ENCODE results near the gene FYN.
A peak's percentile ranks its signal among the peaks of the same experiment; 100 is the strongest.
"Not testable (repeated sequence)": the region's sequence is repeated elsewhere in the genome, so short reads cannot be mapped to it uniquely, and the experiment has no call there.

FYN gene

GRCh38 chr6:111661541-111662061 is 211.7 kb downstream of the FYN start:
- no peak for DNase-seq (ENCODE audit: low read depth in 2 of 2)

DNA sequence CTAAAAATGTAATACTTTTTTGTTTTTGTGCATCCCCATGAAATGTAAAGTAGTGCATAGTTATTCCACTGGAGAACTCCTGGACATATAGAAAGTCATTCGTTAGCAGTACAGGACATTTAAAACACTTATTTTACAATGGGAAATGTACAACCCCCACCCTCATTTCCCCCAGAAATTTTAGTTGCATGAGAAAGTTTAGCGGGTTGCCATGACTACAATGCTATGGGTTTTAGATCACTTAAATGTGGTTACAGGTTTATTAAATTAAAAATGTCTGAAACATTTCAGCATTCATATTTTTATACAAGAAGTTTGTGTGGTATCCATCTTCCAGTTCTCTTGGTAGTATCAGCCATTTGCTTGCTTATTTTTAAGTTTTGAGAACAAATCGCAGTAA is 212.7 kb downstream of the FYN start:
- no peak for DNase-seq (ENCODE audit: low read depth in 2 of 2)

- DNase-seq (ENCODE audit: low read depth in 2 of 2), result no peak
Measured at GRCh38 chr6:111658462-111659154, 214.6 kb downstream of the FYN start.

DNA sequence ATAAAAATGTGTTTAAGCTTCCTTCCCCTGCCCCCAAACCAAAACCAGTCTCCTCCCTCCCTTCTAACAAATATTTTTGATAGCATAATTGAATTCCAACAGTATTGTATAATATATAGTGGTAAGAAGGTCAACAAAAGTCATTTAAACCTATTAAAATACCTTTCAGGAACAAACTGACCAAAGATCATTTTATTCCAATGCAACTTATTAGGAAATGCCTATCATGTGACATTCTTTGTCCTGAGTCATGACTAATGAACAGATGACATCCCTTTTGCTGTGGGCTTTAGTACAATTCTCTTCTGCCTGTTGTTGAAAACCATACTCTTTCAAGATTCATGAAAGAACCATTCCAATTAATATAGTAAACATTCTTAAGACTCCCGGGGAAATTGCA is 216.1 kb downstream of the FYN start:
- DNase-seq (ENCODE audit: low read depth in 2 of 2), result no peak

DNA sequence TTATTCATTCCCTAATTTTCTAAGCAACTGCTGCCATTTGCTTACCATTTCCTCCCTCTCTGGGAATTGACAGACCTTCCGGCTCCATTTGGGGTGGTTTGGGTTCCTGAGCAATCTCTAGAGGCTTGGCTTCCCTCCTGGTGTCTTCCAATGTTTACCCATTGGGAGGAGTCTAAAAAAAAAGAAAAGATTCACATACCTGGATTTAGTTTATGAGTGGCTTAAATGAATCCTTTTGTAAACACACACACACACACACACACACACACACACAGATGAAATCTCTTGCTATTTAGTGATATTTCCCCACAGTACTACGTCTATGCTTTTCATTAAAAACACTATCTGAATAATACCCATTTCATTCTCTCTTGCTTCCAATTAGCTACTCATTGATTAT is 219.3 kb downstream of the FYN start:
- no peak for DNase-seq (ENCODE audit: low read depth in 2 of 2)

DNA sequence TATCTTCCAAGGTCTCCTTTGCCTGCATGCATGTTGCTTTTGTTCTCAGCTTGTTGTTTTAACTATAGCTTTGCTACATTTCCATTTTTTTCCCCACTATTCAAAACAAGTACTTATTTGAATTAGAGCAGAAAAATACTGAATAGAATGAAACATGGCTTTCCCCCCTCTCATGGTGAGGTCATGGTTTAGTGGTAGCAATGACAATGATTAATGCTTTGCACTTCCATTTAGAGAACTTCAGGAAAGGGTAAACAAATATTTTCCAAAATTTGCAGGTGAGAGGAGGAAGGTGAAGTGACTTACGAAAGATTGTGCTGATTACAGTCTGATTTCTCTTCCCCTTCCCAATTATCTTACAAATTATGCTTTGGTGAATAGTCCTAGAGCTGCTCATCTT is 219.8 kb downstream of the FYN start:
- DNase-seq (ENCODE audit: low read depth in 2 of 2), result no peak

GRCh38 chr6:111652156-111652555 is 221.1 kb downstream of the FYN start:
- no peak for DNase-seq (ENCODE audit: low read depth in 2 of 2)

- DNase-seq (ENCODE audit: low read depth in 2 of 2), result no peak
Measured at GRCh38 chr6:111651185-111652034, 221.8 kb downstream of the FYN start.

- DNase-seq (ENCODE audit: low read depth in 2 of 2), result no peak
Measured at GRCh38 chr6:111650049-111650448, 223.2 kb downstream of the FYN start.

GRCh38 chr6:111648100-111648499 is 225.2 kb downstream of the FYN start:
- DNase-seq (ENCODE audit: low read depth in 2 of 2), result no peak

DNA sequence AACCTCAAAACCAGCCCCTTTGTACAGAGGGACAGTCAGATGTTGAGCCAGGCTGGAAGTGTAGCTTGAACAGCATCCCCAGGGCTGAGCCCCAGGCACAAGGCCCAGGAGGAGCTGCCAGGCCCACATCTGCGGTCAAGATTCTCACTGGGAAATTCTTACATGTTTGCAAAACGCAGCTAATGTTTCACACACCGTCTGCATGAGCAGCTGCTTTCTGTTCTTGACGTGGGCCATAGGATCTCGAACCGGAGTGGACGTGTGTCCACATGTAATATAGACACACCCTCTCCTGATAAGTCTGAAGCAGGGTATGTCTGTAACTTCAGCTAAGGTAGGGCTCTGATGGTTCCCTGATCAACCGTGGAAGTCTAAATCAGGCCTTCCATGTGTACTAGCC is 226.3 kb downstream of the FYN start:
- DNase-seq (ENCODE audit: low read depth in 2 of 2), result no peak

DNA sequence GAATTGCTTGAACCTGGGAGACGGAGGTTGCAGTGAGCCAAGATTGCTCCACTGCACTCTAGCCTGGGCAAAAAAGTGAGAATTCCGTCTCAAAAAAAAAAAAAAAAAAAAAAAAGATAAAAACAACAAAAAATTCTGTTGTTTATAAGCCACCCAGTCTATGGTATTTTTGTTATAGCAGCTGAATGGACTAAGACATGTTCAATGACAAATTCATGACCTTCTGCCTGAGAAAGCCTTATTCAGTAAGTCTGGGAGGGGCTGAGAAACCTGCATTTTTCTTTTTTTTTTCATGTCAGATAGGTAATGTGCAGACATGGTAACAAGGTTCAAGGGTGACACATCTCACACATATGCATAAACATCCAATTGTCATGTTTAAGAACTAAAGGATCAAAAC is 227.2 kb downstream of the FYN start:
- no peak for DNase-seq (ENCODE audit: low read depth in 2 of 2)

DNA sequence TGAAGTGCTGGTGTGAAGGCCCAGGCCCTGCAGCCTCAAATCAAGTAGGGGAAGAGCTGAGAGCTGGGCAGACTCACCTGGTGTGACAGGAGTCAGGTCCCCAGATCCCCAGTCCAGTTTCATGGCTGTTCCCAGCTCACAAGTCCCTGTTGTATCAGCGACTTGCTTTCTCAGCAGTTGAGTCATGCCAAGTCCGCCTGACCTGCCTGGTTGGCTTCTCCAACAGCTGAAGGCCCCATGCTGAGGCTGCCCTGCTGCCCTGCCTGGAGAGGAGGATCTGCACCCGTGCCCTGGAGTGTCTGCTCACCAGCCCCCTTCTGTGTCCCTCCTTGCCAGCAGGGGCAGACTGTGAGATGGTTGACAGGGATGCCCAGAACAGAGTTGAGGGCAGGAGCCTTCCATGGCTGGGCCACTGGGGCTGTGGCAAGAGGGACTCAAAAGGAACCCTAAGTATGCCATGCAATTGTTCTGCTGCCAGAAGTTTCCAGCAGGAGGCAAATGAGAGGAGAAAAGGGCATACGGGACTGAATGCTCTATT is 228.3 kb downstream of the FYN start:
- no peak for DNase-seq (ENCODE audit: low read depth in 2 of 2)

DNA sequence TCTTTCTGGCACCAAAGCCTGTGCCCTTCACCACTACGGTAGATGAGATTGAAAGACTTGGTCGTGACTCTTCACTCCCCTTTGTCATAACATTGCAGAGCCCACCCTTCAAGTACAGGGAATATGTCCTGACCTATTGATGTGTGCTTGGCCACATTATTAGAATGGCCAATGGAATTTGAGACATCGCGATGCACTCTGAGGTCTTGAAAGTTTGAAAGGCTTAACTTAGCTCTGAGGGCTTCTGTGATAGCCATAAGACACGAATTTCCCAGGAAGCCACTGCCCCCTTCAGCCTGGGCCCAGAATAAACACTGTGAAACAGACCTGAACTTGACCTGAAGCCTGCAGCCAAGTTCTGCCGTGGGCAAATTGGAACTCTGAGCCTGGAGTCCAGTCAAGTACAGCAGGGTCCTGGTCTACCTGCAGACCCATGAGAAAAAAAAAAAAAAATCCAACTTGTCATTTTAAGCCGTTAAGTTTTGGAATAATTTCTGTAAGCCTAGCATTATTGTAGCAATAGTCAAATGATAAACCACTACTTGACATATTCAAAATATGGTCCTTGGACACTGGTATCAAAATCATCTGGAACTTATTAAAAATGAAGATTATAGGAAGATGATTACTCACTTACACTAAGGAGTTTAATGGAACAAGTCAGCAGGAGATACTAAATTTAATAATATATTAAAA is 230.6 kb downstream of the FYN start:
- DNase-seq (ENCODE audit: low read depth in 2 of 2), result peak in 1 of 2 donors; percentile 13

GRCh38 chr6:111639266-111639665 is 234.0 kb downstream of the FYN start:
- DNase-seq (ENCODE audit: low read depth in 2 of 2), result no peak

- not testable (repeated sequence) for DNase-seq (ENCODE audit: low read depth in 2 of 2)
Measured at GRCh38 chr6:111634981-111635380, 238.3 kb downstream of the FYN start.

DNA sequence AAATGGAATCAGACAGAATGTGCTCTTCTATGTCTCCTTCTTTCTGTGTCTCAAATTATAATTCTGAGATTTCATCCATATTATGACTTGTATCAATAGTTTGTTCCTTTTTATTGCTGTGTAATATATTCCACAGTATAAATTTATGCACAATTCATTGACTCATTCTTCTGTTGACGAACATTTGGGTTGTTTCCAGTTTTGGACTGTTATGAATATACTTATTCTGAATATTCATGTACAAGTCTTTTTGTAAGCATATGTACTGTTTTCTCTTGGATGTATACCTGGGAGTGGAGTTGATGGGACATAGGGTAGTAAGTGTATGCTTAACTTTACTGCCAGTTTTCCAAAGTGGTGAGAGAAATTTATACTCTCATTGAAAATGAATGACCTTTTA is 239.4 kb downstream of the FYN start:
- no peak for DNase-seq (ENCODE audit: low read depth in 2 of 2)

GRCh38 chr6:111632468-111633247 is 240.6 kb downstream of the FYN start:
- DNase-seq (ENCODE audit: low read depth in 2 of 2), result no peak

- DNase-seq (ENCODE audit: low read depth in 2 of 2), result no peak
Measured at GRCh38 chr6:111631903-111632460, 241.3 kb downstream of the FYN start.

- no peak for DNase-seq (ENCODE audit: low read depth in 2 of 2)
Measured at GRCh38 chr6:111631018-111631417, 242.2 kb downstream of the FYN start.

Data from stimulated activated CD4-positive, alpha-beta T cell treated with anti-CD3 and anti-CD28 coated beads, Interleukin-4, amount 100 ng/mL, for 48 hours (primary cell).